HG02870 (cell line): ENCODE data around the gene OGG1.

Experiments
- ATAC-seq: cut with Tn5 transposase; IDR thresholded peaks from one replicate; pipeline ENCODE4 v1.9.1; 2021; ENCODE audit warnings: mild to moderate bottlenecking, moderate library complexity; ENCODE audit not compliant: unreplicated experiment

The OGG1 gene

DNA sequence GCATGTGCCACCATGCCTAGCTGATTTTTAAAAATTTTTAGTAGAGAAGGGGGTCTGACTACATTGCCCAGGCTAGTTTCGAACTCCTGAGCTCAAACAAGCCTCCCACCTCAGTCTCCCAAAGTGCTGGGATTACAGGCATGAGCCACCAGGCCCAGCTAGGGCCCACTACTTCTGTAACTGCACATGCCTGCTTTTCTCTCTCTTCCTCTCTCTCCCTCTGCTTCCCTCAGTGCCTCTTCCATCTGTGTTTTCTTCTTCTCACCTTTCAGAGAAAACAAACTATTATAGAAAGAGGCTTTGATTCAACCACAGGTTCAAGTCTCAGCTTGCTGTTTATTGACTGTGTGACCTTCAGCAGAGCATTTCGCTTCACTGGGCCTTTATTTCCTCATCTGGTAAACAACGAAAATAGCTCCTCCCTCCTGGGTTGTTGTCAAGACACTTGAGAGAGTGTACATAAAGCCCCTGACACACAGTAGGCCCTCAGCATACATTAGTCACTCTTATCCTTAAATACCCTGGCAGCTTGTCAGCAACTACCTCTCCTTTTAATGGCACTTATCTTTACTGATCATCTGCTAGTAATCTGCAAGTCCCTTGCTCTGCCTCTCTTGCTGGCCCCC, 32.3 kb downstream of the OGG1 start:
- no peak for ATAC-seq

DNA sequence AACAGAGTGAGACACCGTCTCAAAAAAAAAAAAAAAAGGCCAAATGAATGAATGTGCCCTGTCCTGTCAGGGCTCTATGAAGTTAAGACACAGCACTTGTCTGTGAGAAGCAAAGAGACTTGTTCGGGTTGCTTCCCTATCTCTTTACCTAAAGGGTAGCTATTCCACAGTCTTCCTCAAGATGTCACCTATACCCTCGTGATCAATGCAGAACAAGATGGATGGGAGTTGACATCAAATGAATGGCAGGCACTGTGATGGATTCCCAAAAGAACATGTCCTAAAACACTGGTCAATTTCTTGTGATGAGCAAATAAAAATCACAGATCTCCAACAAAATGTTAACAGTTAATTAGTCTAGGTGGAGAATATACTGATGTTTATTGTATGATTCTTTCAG, 33.0 kb downstream of the OGG1 start:
- ATAC-seq, result no peak

DNA sequence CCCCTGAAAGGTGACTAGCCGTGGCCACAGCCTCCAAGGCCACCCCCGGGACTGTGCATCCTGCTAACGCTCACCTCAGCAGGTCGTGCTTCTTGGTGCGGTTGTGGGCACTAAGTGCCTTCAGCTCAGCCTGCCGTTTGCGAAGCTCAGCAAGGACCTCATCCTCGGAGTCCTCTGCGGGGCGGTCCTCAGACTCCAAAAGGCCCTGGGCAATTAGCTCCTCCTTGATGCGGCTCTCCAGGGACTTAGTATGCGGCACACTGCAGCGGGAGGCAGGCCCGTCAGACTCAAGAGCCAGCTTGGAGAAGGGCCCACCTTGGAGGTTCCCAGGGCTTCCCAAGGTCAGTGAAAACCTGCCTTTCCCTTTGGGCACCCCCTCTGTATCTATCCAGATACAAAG, 34.2 kb downstream of the OGG1 start:
- ATAC-seq, result no peak

DNA sequence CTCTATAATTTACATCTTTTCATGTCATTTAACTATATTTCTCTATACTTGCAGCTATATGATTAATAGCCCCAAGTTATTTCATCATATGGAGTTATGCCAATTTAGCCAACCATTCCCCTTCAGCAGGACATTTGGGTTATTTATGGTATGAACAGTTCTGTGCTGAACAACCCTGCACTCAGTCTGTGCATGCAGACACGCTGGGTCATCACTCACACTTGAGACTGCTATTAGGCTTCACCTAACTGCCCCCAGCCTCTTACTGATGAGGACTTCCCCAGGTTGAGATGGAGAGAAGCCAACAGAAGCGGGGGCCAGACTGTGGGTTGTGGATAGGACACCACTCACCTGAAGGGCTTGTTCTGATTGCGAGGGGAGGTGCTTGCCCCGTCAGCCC, 35.2 kb downstream of the OGG1 start:
- no peak for ATAC-seq

DNA sequence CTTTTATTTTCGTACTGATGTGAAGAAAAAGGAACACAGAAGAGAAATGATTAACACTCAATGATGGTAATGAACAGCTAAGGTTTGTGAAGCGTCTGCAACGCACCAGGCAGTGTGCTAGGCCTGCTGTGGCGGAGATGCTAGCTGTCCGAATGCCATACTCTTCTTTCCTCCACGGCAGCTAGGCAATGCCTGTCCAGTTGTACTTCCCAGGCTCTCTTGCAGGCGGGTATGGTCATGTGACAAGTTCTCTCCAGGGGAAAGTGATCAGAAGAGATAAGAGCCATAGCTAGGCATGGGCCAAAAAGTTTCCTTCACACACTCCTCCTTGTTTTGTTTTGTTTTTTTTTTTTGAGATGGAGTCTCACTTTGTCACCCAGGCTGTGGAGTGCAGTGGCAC, 35.9 kb downstream of the OGG1 start:
- no peak for ATAC-seq

DNA sequence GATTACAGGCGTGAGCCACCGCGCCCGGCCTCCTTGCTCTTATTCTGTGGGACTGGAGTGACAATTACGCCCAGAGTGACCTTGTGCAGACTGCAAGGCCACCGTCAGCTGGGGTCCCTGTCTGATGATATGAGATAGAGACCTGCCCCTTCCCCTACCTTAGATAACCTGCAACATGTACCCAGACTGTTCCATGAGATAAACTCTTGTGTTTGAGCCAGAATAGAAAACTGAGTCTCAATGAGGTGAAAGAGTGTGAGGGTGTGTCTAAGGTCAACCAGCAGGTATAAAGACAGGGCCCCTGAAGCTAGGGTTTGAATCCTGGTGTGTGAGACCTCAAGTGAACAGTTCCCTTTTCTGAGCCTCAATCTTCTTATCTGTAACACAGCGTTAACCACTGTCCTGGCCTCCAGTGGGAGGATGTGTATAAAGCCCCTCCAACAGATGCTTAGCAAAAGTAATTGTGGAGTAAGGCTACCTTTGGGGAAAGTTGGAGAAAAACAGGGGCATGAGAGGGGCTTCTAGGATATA, 36.5 kb downstream of the OGG1 start:
- no peak for ATAC-seq

DNA sequence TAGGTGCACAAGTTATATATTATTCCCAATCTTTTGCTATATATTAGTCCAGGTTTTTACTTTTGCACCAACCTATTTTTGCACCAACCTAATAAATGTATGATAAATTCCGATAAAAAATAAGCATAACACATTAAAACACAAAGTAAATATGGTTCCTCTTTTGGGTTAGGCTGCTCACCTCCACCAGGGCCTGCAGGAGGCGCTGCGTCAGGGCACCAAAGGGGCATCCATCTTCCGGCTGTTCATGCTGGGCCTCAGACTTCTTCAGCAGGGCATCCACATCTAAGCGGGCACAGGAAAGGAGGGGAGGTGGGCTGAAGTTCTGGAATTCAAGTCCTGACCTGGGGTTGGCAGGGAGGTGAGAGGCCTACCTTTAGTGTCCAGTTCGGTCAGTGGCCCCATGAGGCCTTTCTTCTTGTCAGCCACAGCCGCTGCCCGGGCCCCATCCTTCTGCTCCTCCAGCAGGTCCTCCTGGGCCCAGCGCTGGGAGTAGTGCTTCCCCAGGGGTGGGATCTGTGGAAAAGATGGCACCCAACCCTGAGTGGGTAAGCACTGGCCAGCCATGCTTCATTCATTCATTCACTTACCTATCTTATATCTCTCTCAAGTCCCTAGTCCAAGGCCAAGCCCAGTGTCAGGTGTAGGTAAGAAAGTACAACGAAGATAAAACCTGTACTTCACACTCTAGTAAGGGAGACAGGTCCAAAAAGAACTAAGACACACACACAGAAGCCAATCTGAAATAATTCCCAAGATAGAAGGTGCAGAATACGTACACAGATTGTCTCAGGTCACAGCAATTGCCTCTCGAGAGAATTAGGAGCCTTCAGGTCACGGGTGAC, 37.3 kb downstream of the OGG1 start:
- no peak for ATAC-seq

DNA sequence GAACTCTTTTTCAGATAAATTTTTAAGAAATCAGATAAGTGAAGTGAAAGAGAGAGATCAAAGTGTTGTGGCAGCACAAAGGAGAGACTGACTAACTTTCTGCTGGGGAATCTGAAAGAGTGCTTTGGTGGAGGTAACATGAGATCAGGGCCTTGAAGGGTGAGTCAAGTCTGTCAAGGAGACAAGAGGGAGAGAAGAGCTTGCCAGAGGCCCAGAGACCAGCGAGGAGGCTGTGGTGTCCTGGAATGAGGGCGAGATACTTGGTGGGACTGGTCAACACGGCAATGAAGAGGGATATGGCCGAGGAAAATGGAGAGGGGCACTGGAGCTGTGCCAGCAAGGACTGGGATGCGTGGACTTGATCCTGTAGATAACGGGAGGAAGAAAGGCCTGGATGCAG, 38.0 kb downstream of the OGG1 start:
- no peak for ATAC-seq

DNA sequence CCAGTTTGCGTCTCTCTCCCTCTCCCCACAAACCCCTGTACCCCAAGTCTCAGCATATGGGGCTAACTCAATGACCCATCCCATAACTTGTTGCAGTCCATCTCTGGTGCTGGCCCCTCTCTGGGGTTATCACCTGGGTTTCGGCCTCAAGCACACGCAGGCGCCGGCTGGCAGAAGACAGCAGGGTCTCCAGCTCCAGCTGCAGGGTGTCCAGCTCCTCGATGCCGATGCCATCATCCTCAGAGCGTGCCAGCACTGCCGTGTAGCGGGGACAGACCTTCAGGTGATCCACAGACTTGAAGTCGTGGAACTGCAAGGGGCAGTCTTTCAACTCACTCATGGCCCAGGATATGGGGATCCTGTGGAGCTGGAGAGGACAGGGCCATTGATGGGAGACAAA, 41.4 kb downstream of the OGG1 start:
- no peak for ATAC-seq

DNA sequence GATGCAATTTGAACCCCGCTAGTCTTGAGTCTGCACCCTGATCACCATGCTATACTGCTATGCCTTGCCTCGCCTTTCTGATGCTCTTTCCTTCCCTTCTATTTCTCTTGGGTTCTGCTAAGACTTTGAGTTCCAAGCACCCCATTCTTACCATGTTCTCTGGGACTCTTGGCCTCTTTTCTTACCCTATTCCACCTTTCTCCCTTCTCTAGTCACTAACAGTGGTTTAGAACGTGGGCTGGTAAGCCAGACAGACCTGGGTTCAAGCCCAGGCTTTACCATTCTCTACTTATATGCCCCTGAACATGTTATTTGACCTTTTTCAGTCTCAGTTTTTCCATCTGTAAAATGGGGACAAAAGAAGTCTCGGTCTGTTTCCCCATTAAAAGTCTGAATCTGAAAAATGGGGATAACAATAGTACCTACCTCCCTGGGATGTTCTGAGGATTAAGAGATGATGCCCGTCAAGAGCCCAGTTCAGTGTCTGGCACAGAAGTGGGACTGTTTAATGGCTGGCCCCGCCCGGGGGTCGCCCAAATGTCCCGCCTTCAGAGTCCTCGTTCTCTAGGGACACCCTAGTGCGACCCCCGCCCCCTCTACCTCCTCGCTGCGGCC, 42.1 kb downstream of the OGG1 start:
- ATAC-seq, result no peak

DNA sequence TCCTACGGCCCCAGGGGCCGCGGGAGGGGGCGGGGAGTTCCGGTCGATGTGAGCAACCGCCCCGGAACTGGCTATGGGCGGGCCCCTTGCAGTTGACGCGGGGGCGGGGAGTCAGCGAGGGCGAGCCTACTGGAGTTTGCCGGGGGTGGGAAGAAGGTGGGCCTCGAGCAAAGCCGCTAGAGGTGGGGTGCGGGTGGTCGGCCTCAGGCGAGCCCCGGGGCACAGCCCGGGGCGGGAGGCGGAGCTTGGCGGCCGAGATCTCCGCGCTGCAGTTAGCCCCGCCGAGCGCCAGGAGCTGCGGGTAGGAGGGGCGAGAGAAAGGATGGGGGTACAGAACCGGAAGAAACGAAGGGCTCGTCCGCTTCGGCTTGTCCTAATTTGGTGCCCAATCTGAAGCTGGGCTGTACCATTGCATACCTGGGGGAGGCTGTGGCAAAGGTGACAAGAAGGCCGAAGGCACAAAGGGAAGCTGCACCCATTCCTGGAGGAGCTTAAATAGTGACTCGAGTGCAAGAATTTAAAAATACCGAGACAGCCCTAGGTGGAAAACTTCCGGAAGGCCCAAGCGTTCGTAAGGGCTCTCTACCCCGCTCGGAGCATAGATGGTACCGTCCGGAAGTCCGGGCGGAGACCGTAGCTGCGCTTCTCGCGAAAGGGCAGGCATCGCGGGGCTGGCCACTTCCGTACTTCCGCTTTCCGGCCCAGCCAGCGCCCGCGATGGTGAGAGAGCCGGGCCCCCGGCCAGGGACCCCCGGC, 42.8 kb downstream of the OGG1 start, which contains the start of the genes ARPC4 and TADA3:
Gene ARPC4 (plus strand): TSS at position 678 of the 756 bp plus-strand sequence. CDS start 40 bp downstream, at position 718.
Gene TADA3 (minus strand): TSS at position 69 of the 756 bp plus-strand sequence. CDS start 1,007 bp downstream, outside the sequence.
- ATAC-seq, result peak; percentile 78

DNA sequence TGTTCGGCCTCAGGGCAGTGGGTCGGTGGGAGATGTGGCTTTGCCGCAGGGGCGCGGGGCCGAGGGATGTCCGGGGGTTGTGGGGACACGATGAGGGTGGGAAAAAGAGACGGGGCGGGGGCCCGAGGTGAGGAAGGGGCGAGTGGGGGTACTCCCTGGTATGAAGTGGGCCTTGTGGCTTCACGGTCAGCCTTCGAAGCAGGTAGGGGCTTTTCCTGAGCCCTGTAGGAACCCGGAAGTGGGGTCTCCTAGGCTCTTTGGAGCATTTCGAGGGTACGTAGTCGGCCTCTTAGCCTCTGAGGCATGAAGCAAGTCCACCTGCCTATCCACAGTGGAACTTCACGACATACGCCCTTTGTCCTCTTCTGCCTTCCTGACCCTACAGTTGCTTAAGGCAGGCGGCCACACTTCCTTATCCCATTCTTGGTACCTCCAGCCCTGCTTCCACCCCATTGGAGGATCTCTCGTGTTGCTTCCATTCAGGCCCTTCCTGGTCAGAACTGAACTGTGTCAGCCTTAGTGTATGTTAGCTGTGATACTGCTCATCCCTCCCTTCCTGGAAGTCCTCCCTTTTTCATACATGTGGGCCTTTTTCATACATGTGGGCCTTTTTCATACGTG, 43.5 kb downstream of the OGG1 start:
- ATAC-seq, result no peak

DNA sequence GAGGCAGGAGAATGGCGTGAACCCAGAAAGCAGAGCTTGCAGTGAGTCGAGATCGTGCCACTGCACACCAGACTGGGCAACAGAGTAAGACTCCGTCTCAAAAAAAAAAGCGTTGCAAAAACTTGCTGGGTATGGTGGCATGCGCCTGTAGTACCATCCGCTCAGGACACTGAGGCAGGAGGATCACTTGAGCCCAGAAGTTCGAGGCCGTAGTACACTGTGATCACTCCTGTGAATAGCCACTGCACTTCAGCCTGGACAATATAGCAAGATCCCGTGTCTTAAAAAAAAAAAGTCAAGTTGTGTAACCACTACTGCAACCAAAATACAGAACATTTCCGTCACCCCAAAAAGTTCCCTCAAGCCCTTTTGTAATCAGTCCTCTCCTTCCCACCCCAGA, 44.6 kb downstream of the OGG1 start:
- ATAC-seq, result no peak

DNA sequence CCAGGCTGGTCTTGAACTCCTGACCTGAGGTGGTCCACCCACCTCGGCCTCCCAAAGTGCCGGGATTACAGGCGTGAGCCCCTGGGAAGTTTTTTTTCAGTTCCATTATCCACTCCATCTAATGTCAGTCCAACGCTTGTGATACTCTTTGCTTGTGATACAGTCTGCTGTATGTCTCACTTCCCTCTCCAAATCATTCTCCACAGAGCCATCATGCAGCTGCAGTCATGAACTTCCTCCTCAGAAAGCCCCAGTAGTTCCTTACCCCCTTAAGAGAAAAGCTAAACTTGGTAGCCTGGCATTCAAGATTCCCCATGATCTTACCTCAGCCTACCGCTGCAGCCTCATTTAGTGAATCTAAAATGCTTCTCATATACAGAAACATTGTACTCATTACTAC, 45.5 kb downstream of the OGG1 start:
- ATAC-seq, result no peak

DNA sequence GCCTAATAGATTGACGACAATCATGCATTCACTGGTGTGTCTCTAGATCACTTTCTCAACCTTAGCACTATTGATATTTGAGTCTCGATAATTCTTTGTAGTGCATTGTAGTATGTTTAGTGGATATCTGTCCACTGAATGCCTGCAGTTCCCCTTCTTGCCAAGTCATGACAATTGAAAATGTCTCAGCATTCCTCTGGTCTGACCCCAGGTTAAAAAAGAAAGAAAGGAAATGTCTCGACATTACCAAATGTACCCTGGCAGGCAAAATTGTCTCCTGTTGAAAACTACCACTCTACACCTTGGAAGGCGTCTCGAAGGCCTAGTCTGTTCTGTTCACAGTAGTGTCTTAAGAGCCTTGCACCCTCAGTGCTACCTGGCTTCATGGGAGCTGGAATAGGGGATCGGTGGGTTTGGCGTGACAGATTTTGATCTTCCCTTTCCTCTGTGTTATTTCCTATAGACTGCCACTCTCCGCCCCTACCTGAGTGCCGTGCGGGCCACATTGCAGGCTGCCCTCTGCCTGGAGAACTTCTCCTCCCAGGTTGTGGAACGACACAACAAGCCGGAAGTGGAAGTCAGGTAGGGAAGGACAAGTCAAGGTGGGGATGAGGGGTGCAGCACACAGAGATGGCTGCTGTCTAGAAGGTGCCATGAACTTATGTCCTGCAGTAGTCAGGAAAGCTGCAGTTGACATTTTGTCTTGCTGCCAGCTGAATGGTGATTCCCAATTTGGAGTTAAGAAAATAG, 47.6 kb downstream of the OGG1 start:
- no peak for ATAC-seq

DNA sequence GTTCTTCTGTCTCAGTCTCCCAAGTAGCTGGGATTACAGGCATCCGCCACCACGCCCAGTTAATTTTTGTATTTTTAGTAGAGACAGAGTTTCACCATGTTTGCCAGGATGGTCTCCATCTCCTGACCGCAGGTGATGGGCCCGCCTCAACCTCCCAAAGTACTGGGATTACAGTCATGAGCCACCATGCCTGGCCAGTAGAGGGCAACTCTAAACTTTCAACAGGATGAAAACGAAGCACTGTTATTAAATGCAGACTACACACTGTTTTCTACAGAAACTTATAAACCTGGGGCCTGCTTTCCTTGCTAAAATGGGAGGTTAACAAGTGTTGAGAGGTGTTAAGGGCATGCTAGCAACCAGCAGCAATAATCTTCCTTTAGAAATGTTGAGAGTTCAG, 50.8 kb downstream of the OGG1 start:
- ATAC-seq, result no peak

DNA sequence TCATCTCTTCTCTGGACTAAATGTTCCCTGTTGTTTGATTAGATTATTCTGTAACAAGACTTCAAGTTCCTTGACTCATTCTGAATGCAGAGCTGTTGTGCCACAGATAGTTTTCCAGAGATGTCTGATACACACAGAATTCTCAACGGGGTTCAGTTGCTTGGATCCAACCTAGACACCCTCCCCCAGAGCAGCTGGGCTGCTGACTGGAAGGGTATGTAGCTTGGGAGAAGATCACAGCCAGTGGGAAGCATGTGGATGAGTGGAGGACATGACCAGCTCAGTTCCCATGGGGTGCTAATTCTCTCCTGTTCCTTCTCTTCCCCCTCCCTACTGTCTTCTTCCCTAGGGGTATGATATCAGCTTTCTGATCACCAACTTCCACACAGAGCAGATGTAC, 53.7 kb downstream of the OGG1 start:
- ATAC-seq, result no peak

DNA sequence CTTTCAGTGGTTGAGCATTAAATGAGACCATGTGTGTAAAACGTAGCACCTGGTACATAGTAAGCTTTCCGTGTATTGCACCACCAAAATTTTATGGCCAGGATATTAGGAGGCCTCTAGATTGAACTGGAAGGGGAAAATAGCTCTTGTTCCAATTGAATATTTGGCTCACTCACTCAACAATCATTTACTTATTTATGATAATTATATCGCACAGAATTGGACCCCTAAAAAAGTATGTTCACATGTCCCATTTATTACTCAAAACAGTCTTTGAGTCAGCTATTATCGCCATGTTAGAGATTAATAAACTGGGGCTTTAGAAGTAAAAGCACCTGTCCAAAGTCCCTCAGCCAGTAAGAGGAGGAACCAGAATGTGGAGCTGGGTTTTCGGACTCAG, 55.2 kb downstream of the OGG1 start:
- no peak for ATAC-seq

DNA sequence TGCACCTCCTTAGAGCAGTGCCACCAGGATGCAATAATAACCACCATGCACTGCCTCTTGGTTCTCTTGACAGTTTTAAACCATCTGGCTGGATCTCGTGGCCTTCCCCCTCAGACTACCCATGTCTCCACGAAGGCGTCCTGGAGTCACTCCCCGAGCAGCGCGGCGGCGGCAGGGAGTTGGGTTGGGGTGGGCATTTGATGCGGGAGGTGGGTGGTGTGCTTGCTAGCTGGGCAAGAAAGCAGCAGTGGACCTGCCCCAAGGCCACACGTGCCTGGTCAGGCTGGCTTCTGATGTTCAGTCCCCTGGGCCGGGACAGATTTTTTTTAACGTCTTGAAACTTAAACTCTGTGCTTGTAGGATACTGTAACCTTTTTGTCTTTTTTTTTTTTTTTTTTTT, 56.4 kb downstream of the OGG1 start:
- no peak for ATAC-seq
